Activated CD8-positive, alpha-beta memory T cell treated with anti-CD3 and anti-CD28 coated beads, Interleukin-2, amount 10 ng/mL, durations not matched to agents 7 days and 5 days (primary cell): ENCODE data around the gene NRL. TPM values are rescaled to one million over a fixed set of nuclear protein-coding genes. Genes with fewer than 3 reads are reported as not detected.

ENCODE experiments used
- ATAC-seq: fragments of 150-1000 bp; cut with Tn5 transposase; one replicate; pipeline ENCODE4 v1.10.0; 2021; ENCODE audit warnings: moderate library complexity
- CTCF ChIA-PET: fragments of 350-600 bp; sonication (Branson Sonifier 250); formaldehyde crosslinking; loops from one replicate; lab custom pipeline; 2021; ENCODE audit warnings: antibody characterized with exemption; lab: Charles Lee
- DNase-seq: peaks from one replicate; pipeline ENCODE4 v3.0.0-alpha.2; 2020
- H3K27ac Mint-ChIP-seq: one replicate; pipeline ENCODE4 v1.8.0; 2021; ENCODE audit warnings: mild to moderate bottlenecking, mixed read lengths
- H3K27me3 Mint-ChIP-seq: one replicate; pipeline ENCODE4 v1.8.0; 2021; ENCODE audit warnings: mixed read lengths
- H3K36me3 Mint-ChIP-seq: one replicate; pipeline ENCODE4 v1.8.0; 2021; ENCODE audit warnings: mild to moderate bottlenecking, mixed read lengths
- H3K4me1 Mint-ChIP-seq: one replicate; pipeline ENCODE4 v1.8.0; 2021; ENCODE audit warnings: mixed read lengths
- H3K4me3 Mint-ChIP-seq: one replicate; pipeline ENCODE4 v1.8.0; 2021; ENCODE audit warnings: mild to moderate bottlenecking, moderate library complexity, mixed read lengths
- H3K9me3 Mint-ChIP-seq: one replicate; pipeline ENCODE4 v1.8.0; 2022; ENCODE audit warnings: low read depth, mixed read lengths
- total RNA-seq, 2 experiments: library from RNA; stranded (reverse); gene quantifications; one replicate each; pipeline ENCODE4 v1.2.3, GENCODE V29; 2021

NRL gene
- total RNA-seq, 2 experiments from 2014 or later: 2.6 to 3.2 TPM

GRCh38 chr14:24059841-24060388 is 54.8 kb downstream of the NRL start:
- Mint-ChIP-seq H3K9me3 (no peaks in the 10 kb centered on the region), H3K4me1 (no peaks in the 10 kb centered on the region), H3K36me3 (no peaks in the 10 kb centered on the region), H3K27me3 (peaks cover 3% of the 10 kb centered on the region), H3K27ac (no peak overlapping the region), H3K4me3 (no peak overlapping the region)
- no peak for DNase-seq
- no peak for ATAC-seq
- CTCF ChIA-PET: interaction anchor here (2.7 to 7.7 kb wide), 2 partner anchors 33 to 49 kb away, joined by 7 to 139 read pairs; partner anchors contain the start of gene PCK2

DNA sequence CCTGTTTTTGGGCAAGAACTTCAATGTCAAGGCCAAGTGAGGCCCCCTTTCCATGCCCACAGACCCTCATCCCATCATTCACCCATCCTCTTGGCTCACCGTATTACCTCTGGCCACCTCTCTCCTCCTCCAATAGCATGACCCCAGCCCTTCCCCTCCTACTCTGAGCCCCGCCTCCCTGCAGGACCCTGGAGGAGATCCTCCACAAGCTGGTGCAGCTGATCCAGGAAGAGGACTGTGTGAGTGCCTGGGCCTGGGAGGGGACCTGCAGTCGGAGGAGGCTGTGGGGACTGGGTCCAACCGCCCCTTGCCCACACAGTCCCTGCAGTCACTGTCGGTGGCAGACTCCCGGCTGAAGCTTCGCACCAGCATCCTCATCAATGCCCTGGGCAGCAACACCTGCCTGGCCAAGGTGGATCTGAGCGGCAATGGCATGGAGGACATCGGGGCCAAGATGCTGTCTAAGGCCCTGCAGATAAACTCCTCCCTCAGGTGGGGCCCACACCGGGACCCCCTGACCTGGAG is 55.7 kb downstream of the NRL start:
- ATAC-seq (no peak), DNase-seq (no peak)
- H3K9me3 Mint-ChIP-seq: no peaks in the 10 kb centered on the region
- CTCF ChIA-PET: interaction anchor here (0.9 to 7.7 kb wide), 19 partner anchors 9 to 249 kb away, joined by 3 to 139 read pairs (median 4); partner anchors contain the start of genes CIDEB, CPNE6, DCAF11 and DHRS1
- peaks cover 6% of the 10 kb centered on the region for H3K27me3 Mint-ChIP-seq
- no peaks in the 10 kb centered on the region for H3K4me1 Mint-ChIP-seq
- no peak overlapping the region for H3K4me3 Mint-ChIP-seq
- H3K27ac Mint-ChIP-seq: no peak overlapping the region
- H3K36me3 Mint-ChIP-seq: no peaks in the 10 kb centered on the region

DNA sequence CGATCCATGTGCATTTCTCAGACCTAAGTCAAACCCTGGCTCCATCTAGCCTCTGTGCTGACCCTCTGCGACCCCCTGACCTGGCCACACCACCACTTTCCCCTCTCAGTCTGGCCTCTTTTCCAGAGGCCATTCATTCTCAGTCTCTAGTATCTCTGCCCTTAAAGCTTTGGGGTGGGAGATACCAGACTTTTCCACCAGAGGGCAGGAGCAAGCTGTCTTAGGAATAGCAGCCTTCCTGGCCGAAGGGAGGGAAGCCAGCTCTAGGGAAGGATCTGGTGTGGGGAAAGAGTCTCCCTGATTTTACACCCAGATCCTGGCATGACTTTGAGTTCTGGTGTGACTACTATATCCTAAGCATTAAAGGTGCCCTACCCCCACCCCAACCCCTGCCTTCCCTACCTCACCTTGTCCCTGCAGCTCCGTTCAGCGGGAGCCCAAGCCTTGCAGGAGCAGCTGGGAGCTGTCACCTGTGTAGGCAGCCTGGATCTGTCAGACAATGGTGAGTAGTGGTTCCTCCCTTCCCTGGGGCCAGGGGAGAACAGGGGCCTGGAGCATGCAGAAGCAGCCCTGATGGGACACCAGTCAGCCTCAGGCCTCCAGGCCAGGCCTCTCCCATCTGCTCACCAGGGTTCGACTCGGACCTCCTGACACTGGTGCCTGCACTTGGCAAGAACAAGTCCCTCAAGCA is 56.3 kb downstream of the NRL start:
- no peak overlapping the region for H3K4me3 Mint-ChIP-seq
- peaks cover under 1% of the 10 kb centered on the region for H3K4me1 Mint-ChIP-seq
- no peaks in the 10 kb centered on the region for H3K36me3 Mint-ChIP-seq
- CTCF ChIA-PET: interaction anchor here (0.7 to 7.7 kb wide), 26 partner anchors 8 to 275 kb away, joined by 3 to 139 read pairs (median 4); partner anchors contain the start of genes CIDEB, CPNE6, DCAF11 and DHRS1
- H3K27ac Mint-ChIP-seq: no peak overlapping the region
- H3K9me3 Mint-ChIP-seq: no peaks in the 10 kb centered on the region
- peak; percentile 74 for ATAC-seq
- peak; percentile 69 for DNase-seq
- peaks cover 11% of the 10 kb centered on the region for H3K27me3 Mint-ChIP-seq

- Mint-ChIP-seq H3K27me3 (peaks cover 16% of the 10 kb centered on the region), H3K9me3 (no peaks in the 10 kb centered on the region), H3K36me3 (no peaks in the 10 kb centered on the region), H3K27ac (no peak overlapping the region), H3K4me1 (peaks cover 6% of the 10 kb centered on the region), H3K4me3 (no peak overlapping the region)
- CTCF ChIA-PET: interaction anchor here (0.7 to 7.7 kb wide), 26 partner anchors 8 to 276 kb away, joined by 3 to 139 read pairs (median 4); partner anchors contain the start of genes CIDEB, CPNE6, DCAF11 and DHRS1
- DNase-seq: no peak
- ATAC-seq: peak; percentile 11
These were observed 56.9 kb downstream of the NRL start for GRCh38 chr14:24057867-24058259.

DNA sequence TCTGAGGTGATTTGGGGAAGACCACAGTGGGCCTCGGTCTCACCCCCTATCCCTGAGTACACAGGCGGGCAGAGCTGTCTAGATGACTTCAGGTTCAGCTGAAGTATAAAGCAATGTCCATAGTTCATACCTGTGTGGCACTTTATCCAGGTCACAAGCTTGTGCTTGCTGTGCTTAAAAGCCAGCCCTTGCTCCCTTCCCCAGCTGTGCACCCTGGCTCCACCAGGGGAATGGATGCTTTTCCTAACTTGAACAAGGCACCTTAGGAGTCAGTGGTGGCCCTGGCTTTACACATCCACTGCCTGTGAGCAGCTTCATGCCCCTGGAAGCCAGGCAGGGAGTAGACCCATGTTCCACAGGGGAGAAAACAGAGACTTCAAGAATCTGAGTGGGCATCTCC is 57.5 kb downstream of the NRL start:
- Mint-ChIP-seq H3K9me3 (no peaks in the 10 kb centered on the region), H3K27ac (no peak overlapping the region), H3K4me1 (peaks cover 11% of the 10 kb centered on the region), H3K27me3 (peaks cover 16% of the 10 kb centered on the region), H3K4me3 (no peak overlapping the region), H3K36me3 (no peaks in the 10 kb centered on the region)
- no peak for DNase-seq
- ATAC-seq: no peak
- CTCF ChIA-PET: interaction anchor here (0.7 to 7.7 kb wide), 12 partner anchors 12 to 242 kb away, joined by 3 to 139 read pairs (median 5); partner anchors contain the start of genes CPNE6, DHRS1, EMC9 and IRF9

DNA sequence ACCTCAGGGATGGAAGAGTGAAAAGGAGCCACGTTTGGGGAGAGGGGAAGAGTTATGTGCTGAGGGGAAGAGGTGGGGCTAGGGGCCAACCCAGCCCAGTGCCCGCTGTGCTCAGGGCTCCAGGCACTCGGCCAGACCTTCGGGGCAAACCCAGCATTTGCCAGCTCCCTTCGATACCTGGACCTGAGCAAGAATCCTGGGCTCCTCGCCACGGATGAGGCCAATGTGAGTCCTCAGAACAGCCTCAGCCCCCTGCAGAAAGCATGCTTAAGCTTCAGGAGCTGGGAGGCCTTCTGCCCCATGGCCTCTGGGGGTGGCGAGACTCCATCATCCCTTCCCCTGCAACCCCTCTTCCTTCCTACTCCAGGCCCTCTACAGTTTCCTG is 58.0 kb downstream of the NRL start:
- Mint-ChIP-seq H3K9me3 (no peaks in the 10 kb centered on the region), H3K4me3 (no peak overlapping the region), H3K36me3 (no peaks in the 10 kb centered on the region), H3K27me3 (peaks cover 16% of the 10 kb centered on the region), H3K4me1 (peaks cover 11% of the 10 kb centered on the region), H3K27ac (no peak overlapping the region)
- CTCF ChIA-PET: interaction anchor here (1.0 to 7.7 kb wide), 8 partner anchors 11 to 104 kb away, joined by 3 to 139 read pairs (median 12); partner anchors contain the start of genes EMC9, IRF9 and PCK2
- DNase-seq: no peak
- no peak for ATAC-seq

DNA sequence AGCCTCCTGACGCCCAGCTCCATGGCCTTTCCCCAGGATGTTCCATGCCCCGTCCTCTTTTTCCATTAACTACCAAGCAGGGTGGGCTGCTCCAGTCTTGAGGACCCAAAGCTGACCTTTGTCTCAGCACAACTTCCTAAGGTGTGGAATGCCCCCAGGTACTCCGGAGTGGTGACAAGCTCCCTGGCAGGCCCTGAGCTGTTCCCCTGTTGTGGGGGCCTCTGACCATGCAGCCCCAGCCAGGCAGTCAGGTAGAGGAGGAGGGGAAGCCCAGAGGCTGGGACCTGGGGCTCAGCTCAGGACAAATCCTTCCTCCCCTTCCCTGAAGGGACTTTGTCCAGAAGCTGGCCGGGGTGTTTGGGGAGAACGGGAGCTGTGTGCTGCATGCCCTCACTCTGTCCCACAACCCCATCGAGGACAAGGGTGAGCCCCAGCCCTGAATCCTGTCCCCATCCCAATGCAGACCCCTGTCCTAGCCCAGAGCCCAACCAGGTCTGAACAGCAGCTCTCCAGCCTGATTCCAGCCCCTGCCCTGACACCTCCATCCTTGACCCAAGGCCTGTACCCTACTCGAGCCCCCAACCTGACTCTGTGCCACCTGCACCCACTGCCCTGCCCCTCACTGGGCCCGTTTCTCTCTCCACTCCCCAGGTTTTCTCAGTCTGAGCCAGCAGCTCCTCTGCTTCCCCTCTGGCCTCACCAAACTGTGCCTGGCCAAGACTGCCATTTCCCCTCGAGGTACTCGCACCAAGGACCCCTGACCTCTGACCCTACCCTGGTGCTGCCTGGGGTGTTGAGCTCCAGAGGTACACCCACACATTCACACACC is 58.6 kb downstream of the NRL start:
- Mint-ChIP-seq H3K27ac (no peak overlapping the region), H3K4me1 (peaks cover 13% of the 10 kb centered on the region), H3K36me3 (no peaks in the 10 kb centered on the region), H3K4me3 (no peak overlapping the region), H3K27me3 (peaks cover 18% of the 10 kb centered on the region), H3K9me3 (no peaks in the 10 kb centered on the region)
- no peak for ATAC-seq
- CTCF ChIA-PET: interaction anchor here (1.0 to 7.7 kb wide), 6 partner anchors 25 to 105 kb away, joined by 3 to 139 read pairs (median 26); partner anchors contain the start of genes IRF9 and PCK2
- DNase-seq: no peak

- H3K27ac Mint-ChIP-seq: no peak overlapping the region
- no peak overlapping the region for H3K4me3 Mint-ChIP-seq
- no peaks in the 10 kb centered on the region for H3K36me3 Mint-ChIP-seq
- H3K9me3 Mint-ChIP-seq: no peaks in the 10 kb centered on the region
- DNase-seq (no peak), ATAC-seq (no peak)
- peaks cover 16% of the 10 kb centered on the region for H3K4me1 Mint-ChIP-seq
- CTCF ChIA-PET: interaction anchor here (1.7 to 7.7 kb wide), 2 partner anchors 11 to 38 kb away, joined by 6 to 139 read pairs; partner anchors contain the start of gene PCK2
- peaks cover 29% of the 10 kb centered on the region for H3K27me3 Mint-ChIP-seq
These were observed 60.1 kb downstream of the NRL start for GRCh38 chr14:24054646-24055045.

DNA sequence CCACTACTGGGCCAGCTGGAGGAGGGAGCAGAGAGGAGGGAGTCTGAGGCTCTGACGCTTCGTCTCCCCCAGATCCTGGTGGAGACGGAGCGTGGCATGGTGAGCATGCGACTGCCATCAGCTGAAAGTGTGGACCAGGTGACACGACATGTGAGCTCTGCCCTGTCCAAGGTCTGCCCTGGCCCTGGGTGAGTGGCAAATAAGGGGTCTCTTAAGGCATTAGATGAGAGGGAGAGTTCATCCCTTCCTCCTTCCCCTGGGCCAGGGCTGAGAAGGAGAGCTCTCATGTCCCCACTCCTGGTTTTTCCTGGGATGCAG is 60.5 kb downstream of the NRL start:
- Mint-ChIP-seq H3K4me1 (peaks cover 16% of the 10 kb centered on the region), H3K36me3 (no peaks in the 10 kb centered on the region), H3K9me3 (no peaks in the 10 kb centered on the region), H3K27ac (no peak overlapping the region), H3K27me3 (peaks cover 29% of the 10 kb centered on the region), H3K4me3 (no peak overlapping the region)
- no peak for DNase-seq
- no peak for ATAC-seq
- CTCF ChIA-PET: interaction anchor here (1.7 to 7.7 kb wide), 3 partner anchors 11 to 53 kb away, joined by 6 to 139 read pairs (median 21); partner anchors contain the start of gene PCK2

DNA sequence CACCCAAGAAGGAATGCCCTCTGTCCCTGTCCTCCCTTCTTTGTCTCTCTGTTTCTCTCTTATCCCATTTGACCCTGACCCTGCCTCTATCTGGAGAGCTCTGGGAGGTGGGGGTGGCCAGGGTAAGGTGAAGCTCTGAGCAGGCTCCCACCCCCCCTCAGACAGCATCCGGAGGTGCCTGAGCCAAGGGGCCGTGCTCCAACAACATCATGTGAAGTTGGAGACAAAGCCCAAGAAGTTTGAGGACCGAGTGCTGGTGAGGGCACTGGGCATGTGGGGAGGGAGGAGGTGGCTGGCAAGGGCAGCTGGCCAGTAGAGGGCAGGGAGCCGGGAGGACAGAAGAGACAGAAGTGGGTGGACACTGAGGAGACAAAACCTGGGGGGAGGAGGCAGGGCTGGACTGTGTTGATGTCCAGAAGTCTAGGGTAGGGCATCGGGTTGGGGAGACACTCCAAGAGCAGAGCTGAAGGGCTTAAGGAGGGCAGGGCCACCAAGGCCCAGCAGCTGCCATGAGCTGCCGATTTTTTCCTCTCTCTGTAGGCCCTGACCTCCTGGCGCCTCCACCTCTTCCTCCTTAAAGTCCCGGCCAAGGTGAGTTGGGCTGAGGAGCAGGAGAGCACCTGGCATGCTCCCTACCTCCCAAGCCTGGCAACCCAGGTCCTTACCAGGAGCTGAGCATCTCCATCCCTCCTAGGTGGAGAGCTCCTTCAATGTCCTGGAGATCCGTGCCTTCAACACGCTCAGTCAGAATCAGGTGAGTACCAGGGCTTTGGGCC is 61.0 kb downstream of the NRL start:
- H3K4me1 Mint-ChIP-seq: peaks cover 16% of the 10 kb centered on the region
- no peak overlapping the region for H3K27ac Mint-ChIP-seq
- ATAC-seq (no peak), DNase-seq (no peak)
- CTCF ChIA-PET: interaction anchor here (1.7 to 7.7 kb wide), 3 partner anchors 10 to 54 kb away, joined by 6 to 139 read pairs (median 21); partner anchors contain the start of gene PCK2
- no peak overlapping the region for H3K4me3 Mint-ChIP-seq
- no peaks in the 10 kb centered on the region for H3K9me3 Mint-ChIP-seq
- peaks cover 29% of the 10 kb centered on the region for H3K27me3 Mint-ChIP-seq
- no peaks in the 10 kb centered on the region for H3K36me3 Mint-ChIP-seq

GRCh38 chr14:24052656-24053547 is 61.8 kb downstream of the NRL start:
- CTCF ChIA-PET: interaction anchor here (0.8 to 7.7 kb wide), 10 partner anchors 8 to 109 kb away, joined by 3 to 139 read pairs (median 6); partner anchors contain the start of genes DCAF11, IRF9, NRL and PCK2
- no peaks in the 10 kb centered on the region for H3K36me3 Mint-ChIP-seq
- peak; percentile 13 for ATAC-seq

More at GRCh38 chr14:24052656-24053547, 61.8 kb downstream of the NRL start:
- Mint-ChIP-seq H3K4me1 (peaks cover 16% of the 10 kb centered on the region), H3K9me3 (no peaks in the 10 kb centered on the region), H3K27me3 (peaks cover 32% of the 10 kb centered on the region), H3K4me3 (peak overlapping the region; percentile 74), H3K27ac (no peak overlapping the region)
- peak; percentile 59 for DNase-seq
